ENCODE data around the gene ANKRD33B. TPM values are rescaled to one million over a fixed set of nuclear protein-coding genes. Genes with fewer than 3 reads are reported as not detected.
A peak's percentile ranks its signal among the peaks of the same experiment; 100 is the strongest.
"Not testable (repeated sequence)": the region's sequence is repeated elsewhere in the genome, so short reads cannot be mapped to it uniquely, and the experiment has no call there.

ANKRD33B gene
- total RNA-seq, 6 experiments from 2014 or later = 6.3 to 13.2 (median 11.9) TPM

GRCh38 chr5:10602031-10602806 is 38.3 kb downstream of the ANKRD33B start:
- Mint-ChIP-seq H3K9me3 (no peaks in the 10 kb centered on the region), H3K4me1 (ENCODE audit: low read depth) (peaks cover 54% of the 10 kb centered on the region), H3K27me3 (ENCODE audit: insufficient read depth) (no peaks in the 10 kb centered on the region; the same call in 1 of the 2 replicates), H3K36me3 (ENCODE audit: low read depth) (peaks cover 4% of the 10 kb centered on the region; the same call in 1 of the 2 replicates), H3K27ac (peak overlapping the region; percentile 82; the same call in 1 of the 2 replicates), H3K4me3 (peak overlapping the region; percentile 79)
- no peak for DNase-seq
- no peak for TF ChIP-seq CTCF (IDR thresholded peaks at IDR 0.05)

GRCh38 chr5:10604975-10605374 is 41.1 kb downstream of the ANKRD33B start:
- H3K9me3 Mint-ChIP-seq = no peaks in the 10 kb centered on the region
- TF ChIP-seq CTCF (IDR thresholded peaks at IDR 0.05) = no peak
- H3K4me1 Mint-ChIP-seq (ENCODE audit: low read depth) = peaks cover 38% of the 10 kb centered on the region
- H3K4me3 Mint-ChIP-seq = no peak overlapping the region
- no peaks in the 10 kb centered on the region; the same call in 1 of the 2 replicates for H3K27me3 Mint-ChIP-seq (ENCODE audit: insufficient read depth)
- H3K27ac Mint-ChIP-seq = no peak overlapping the region
- H3K36me3 Mint-ChIP-seq (ENCODE audit: low read depth) = peaks cover 4% of the 10 kb centered on the region; the same call in 1 of the 2 replicates
- no peak for DNase-seq

- H3K4me3 Mint-ChIP-seq; H3K9me3 Mint-ChIP-seq; H3K27ac Mint-ChIP-seq; H3K36me3 Mint-ChIP-seq (ENCODE audit: low read depth); DNase-seq; H3K27me3 Mint-ChIP-seq (ENCODE audit: insufficient read depth): not testable (repeated sequence)
- H3K4me1 Mint-ChIP-seq (ENCODE audit: low read depth) = peaks cover 29% of the 10 kb centered on the region
Measured at GRCh38 chr5:10606632-10607022, 42.8 kb downstream of the ANKRD33B start.

GRCh38 chr5:10607023-10607665 is 43.3 kb downstream of the ANKRD33B start:
- Mint-ChIP-seq H3K9me3 (no peaks in the 10 kb centered on the region), H3K27me3 (ENCODE audit: insufficient read depth) (no peaks in the 10 kb centered on the region), H3K4me3 (no peak overlapping the region), H3K27ac (no peak overlapping the region), H3K36me3 (ENCODE audit: low read depth) (peaks cover 4% of the 10 kb centered on the region; the same call in 1 of the 2 replicates), H3K4me1 (ENCODE audit: low read depth) (peaks cover 25% of the 10 kb centered on the region)
- no peak for DNase-seq
- no peak for TF ChIP-seq CTCF (IDR thresholded peaks at IDR 0.05)

- H3K36me3 Mint-ChIP-seq (ENCODE audit: low read depth) = peaks cover 4% of the 10 kb centered on the region; the same call in 1 of the 2 replicates
- H3K4me1 Mint-ChIP-seq (ENCODE audit: low read depth) = peaks cover 24% of the 10 kb centered on the region; the same call in 1 of the 2 replicates
- H3K4me3 Mint-ChIP-seq = no peak overlapping the region
- H3K27ac Mint-ChIP-seq = no peak overlapping the region
- TF ChIP-seq CTCF (IDR thresholded peaks at IDR 0.05) = no peak
- no peak for DNase-seq
- H3K9me3 Mint-ChIP-seq = no peaks in the 10 kb centered on the region
- no peaks in the 10 kb centered on the region for H3K27me3 Mint-ChIP-seq (ENCODE audit: insufficient read depth)
Measured at GRCh38 chr5:10607666-10608073, 43.8 kb downstream of the ANKRD33B start.

- DNase-seq; H3K4me3 Mint-ChIP-seq; H3K36me3 Mint-ChIP-seq (ENCODE audit: low read depth); H3K27ac Mint-ChIP-seq; H3K27me3 Mint-ChIP-seq (ENCODE audit: insufficient read depth); H3K9me3 Mint-ChIP-seq: not testable (repeated sequence)
- H3K4me1 Mint-ChIP-seq (ENCODE audit: low read depth) = peaks cover 28% of the 10 kb centered on the region; the same call in 1 of the 2 replicates
Measured at GRCh38 chr5:10608081-10608480, 44.2 kb downstream of the ANKRD33B start.

Data from HFFc6 (cell line).